Measurements from ENCODE around the gene GPER1.

- TF ChIP-seq CTCF (optimal IDR thresholded peaks at IDR 0.05 in 1 of 3, IDR thresholded peaks at IDR 0.05 in 1 of 3, conservative IDR thresholded peaks at IDR 0.05 in 1 of 3; ENCODE audit: extremely low read depth in 1 of 3, insufficient read depth in 2 of 3, low read length in 3 of 3) (no peak), EZH2 (IDR thresholded peaks at IDR 0.05; ENCODE audit: low read length) (no peak)
Measured at GRCh38 chr7:1093502-1093843, 5.6 kb downstream of the GPER1 start.
